SJCRH30 (cell line): ENCODE measurements around the gene IL18R1. TPM values are rescaled to one million over a fixed set of nuclear protein-coding genes. Genes with fewer than 3 reads are reported as not detected.

Experiments
- DNase-seq, 2 experiments: peaks; one replicate each; pipeline ENCODE4 v3.0.0-alpha.2; 2015 to 2020
- H3K27ac ChIP-seq: fragments of 250-450 bp; sonication (Bioruptor Pico); 2 replicates; pipeline ENCODE4 v1.5.1; 2020; ENCODE audit warnings: mild to moderate bottlenecking, moderate library complexity
- H3K27me3 ChIP-seq: fragments of 250-450 bp; sonication (Bioruptor Pico); 2 replicates; pipeline ENCODE4 v1.5.1; 2020; ENCODE audit warnings: mild to moderate bottlenecking, moderate library complexity
- H3K36me3 ChIP-seq: fragments of 250-450 bp; sonication (Bioruptor Pico); 2 replicates; pipeline ENCODE4 v1.5.1; 2020; ENCODE audit warnings: mild to moderate bottlenecking, moderate library complexity
- H3K4me1 ChIP-seq: fragments of 250-450 bp; sonication (Bioruptor Pico); 2 replicates; pipeline ENCODE4 v1.5.1; 2020; ENCODE audit warnings: mild to moderate bottlenecking, moderate library complexity
- H3K4me3 ChIP-seq: fragments of 250-450 bp; sonication (Bioruptor Pico); 2 replicates; pipeline ENCODE4 v1.5.1; 2020; ENCODE audit warnings: mild to moderate bottlenecking, moderate library complexity
- H3K9me3 ChIP-seq: fragments of 250-450 bp; sonication (Bioruptor Pico); replicated peaks from 2 replicates; pipeline ENCODE4 v1.5.1; 2020; ENCODE audit warnings: mild to moderate bottlenecking, moderate library complexity
- total RNA-seq: library from RNA; depleted of rRNA; stranded (reverse); fragments of >200 nt; shearing (Covaris generic); gene quantifications from 2 replicates; pipeline ENCODE4 v1.2.3, GENCODE V29; 2014

Gene IL18R1
- total RNA-seq, 1 experiment from 2014 or later, result not detected

GRCh38 chr2:102335871-102336366, 19.7 kb upstream of the IL18R1 start:
- no peaks in the 10 kb centered on the region for H3K27me3 ChIP-seq
- H3K4me1 ChIP-seq, result no peaks in the 10 kb centered on the region
- H3K27ac ChIP-seq, result no peak overlapping the region
- no peak overlapping the region for H3K4me3 ChIP-seq
- DNase-seq, result no peak
- no peaks in the 10 kb centered on the region for H3K36me3 ChIP-seq
- H3K9me3 ChIP-seq, result no peaks in the 10 kb centered on the region

DNA sequence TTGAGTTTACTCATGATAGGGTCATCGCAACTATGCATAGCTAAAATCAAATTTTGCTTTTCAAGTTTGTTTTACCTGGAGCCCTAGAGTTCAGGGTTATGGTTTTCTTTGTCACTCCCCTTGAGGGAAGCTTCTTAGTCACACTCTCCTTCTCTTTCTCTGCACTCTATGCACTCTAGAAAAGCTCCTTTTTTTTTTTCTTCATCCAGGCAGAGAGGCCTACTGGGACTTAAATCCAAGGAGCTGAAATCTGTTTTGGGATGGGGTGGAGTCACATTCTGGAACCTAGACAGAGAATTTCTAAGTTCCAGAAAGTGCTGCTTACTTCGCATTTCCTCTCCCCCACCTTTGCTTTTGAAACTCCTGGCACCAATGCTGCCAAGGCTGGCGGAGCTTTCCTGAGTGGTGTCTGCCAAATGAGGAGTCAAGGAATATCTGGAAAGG, 19.1 kb upstream of the IL18R1 start:
- Histone ChIP-seq H3K4me1 (no peaks in the 10 kb centered on the region), H3K4me3 (no peak overlapping the region), H3K36me3 (no peaks in the 10 kb centered on the region), H3K27ac (no peak overlapping the region), H3K27me3 (no peaks in the 10 kb centered on the region), H3K9me3 (no peaks in the 10 kb centered on the region)
- no peak for DNase-seq

- H3K4me1 ChIP-seq, result no peaks in the 10 kb centered on the region
- H3K9me3 ChIP-seq, result no peaks in the 10 kb centered on the region
- H3K27me3 ChIP-seq, result no peaks in the 10 kb centered on the region
- H3K36me3 ChIP-seq, result no peaks in the 10 kb centered on the region
- no peak overlapping the region for H3K27ac ChIP-seq
- DNase-seq, result no peak
- no peak overlapping the region for H3K4me3 ChIP-seq
Measured at GRCh38 chr2:102337012-102337411, 18.6 kb upstream of the IL18R1 start.

GRCh38 chr2:102337481-102338386, 17.9 kb upstream of the IL18R1 start:
- H3K4me3 ChIP-seq, result no peak overlapping the region
- no peaks in the 10 kb centered on the region for H3K4me1 ChIP-seq
- H3K27me3 ChIP-seq, result no peaks in the 10 kb centered on the region
- no peak overlapping the region for H3K27ac ChIP-seq
- DNase-seq, result no peak
- H3K9me3 ChIP-seq, result no peaks in the 10 kb centered on the region
- no peaks in the 10 kb centered on the region for H3K36me3 ChIP-seq

DNA sequence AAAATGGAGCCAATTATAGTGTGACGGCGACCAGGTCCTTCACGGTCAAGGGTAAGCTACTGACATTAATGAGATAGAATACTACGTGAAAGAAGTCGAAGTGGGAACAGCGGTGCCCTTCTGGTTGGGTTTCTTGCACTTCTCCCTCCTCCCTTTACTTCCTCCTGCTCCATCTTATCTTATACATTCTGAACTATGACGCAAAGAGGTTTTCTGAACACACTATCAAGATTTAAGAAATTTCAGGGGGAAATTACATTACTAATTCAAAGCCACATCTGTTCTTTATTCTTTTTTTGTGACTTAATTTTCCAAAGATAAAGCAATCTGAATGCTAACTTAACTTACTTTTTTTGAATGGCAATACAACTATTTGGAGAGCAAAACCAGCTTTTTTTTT, 14.8 kb upstream of the IL18R1 start:
- Histone ChIP-seq H3K4me1 (no peaks in the 10 kb centered on the region), H3K36me3 (no peaks in the 10 kb centered on the region), H3K27me3 (no peaks in the 10 kb centered on the region), H3K27ac (no peak overlapping the region), H3K9me3 (no peaks in the 10 kb centered on the region), H3K4me3 (no peak overlapping the region)
- no peak for DNase-seq

DNA sequence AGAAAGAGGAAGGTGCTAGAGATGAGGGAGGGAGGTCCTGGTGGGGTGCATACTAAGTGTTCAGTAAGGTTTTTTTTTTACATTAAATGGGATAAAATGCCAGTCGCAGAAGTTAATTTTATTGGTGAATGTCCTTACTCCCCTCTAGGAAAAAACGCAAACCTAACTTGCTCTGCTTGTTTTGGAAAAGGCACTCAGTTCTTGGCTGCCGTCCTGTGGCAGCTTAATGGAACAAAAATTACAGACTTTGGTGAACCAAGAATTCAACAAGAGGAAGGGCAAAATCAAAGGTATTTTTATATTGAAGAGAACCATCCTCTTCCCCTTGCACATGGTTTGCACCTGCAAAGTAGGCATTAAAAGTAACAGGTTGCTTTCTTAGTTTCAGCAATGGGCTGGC, 12.7 kb upstream of the IL18R1 start:
- no peaks in the 10 kb centered on the region for H3K9me3 ChIP-seq
- no peaks in the 10 kb centered on the region for H3K36me3 ChIP-seq
- no peak overlapping the region for H3K4me3 ChIP-seq
- no peak for DNase-seq
- no peak overlapping the region for H3K27ac ChIP-seq
- no peaks in the 10 kb centered on the region for H3K4me1 ChIP-seq
- no peaks in the 10 kb centered on the region for H3K27me3 ChIP-seq

GRCh38 chr2:102344397-102344796, 11.2 kb upstream of the IL18R1 start:
- Histone ChIP-seq H3K9me3 (no peaks in the 10 kb centered on the region), H3K36me3 (no peaks in the 10 kb centered on the region), H3K27me3 (no peaks in the 10 kb centered on the region), H3K27ac (no peak overlapping the region), H3K4me3 (no peak overlapping the region), H3K4me1 (no peaks in the 10 kb centered on the region)
- DNase-seq, result no peak

DNA sequence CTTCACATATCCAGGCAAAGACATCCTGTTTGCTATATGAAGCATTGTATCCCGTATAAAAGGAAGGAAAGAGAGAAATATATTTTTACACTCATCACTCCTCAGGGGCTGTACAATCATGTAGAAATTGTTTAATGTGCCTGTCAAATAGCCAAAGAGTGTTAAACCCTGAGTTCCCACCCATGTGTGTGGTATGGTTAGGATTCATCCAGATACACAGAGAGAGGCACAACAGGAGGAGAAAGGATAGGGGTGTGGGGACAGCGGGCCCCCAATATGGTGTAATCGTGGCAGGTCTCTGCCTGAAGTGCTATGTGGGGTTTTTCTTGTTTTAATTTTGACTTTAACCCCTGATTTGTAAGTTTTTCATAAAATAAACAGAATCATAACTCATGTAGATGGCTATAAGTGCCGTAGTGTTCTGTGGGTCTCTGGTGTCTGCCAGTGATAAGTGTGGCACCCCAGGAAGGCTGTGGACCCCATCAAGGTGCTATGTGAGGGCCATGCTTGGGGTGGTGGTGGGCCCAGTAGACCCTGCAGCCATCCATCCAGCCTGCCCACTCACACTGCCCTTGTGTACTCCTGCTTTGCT, 10.2 kb upstream of the IL18R1 start:
- Histone ChIP-seq H3K27me3 (no peaks in the 10 kb centered on the region), H3K27ac (no peak overlapping the region), H3K36me3 (no peaks in the 10 kb centered on the region), H3K4me3 (no peak overlapping the region), H3K4me1 (no peaks in the 10 kb centered on the region), H3K9me3 (no peaks in the 10 kb centered on the region)
- DNase-seq, result no peak

- DNase-seq, result no peak
- H3K27ac ChIP-seq, result no peak overlapping the region
- no peaks in the 10 kb centered on the region for H3K36me3 ChIP-seq
Measured at GRCh38 chr2:102346381-102347130, 9.0 kb upstream of the IL18R1 start.

GRCh38 chr2:102350137-102350793, 5.3 kb upstream of the IL18R1 start:
- H3K9me3 ChIP-seq, result no peaks in the 10 kb centered on the region
- H3K4me3 ChIP-seq, result no peak overlapping the region
- peak in 1 of 2 experiments; percentile 5 for DNase-seq
- H3K27me3 ChIP-seq, result peaks cover 3% of the 10 kb centered on the region; the same call in 1 of the 2 replicates
- H3K4me1 ChIP-seq, result no peaks in the 10 kb centered on the region
- no peak overlapping the region for H3K27ac ChIP-seq
- no peaks in the 10 kb centered on the region for H3K36me3 ChIP-seq

More at GRCh38 chr2:102346381-102347130, 9.0 kb upstream of the IL18R1 start:
- Histone ChIP-seq H3K9me3 (no peaks in the 10 kb centered on the region), H3K27me3 (no peaks in the 10 kb centered on the region), H3K4me1 (no peaks in the 10 kb centered on the region), H3K4me3 (no peak overlapping the region)

- no peak for DNase-seq
- H3K27ac ChIP-seq, result no peak overlapping the region
- no peaks in the 10 kb centered on the region for H3K9me3 ChIP-seq
- peaks cover 8% of the 10 kb centered on the region for H3K27me3 ChIP-seq
- no peaks in the 10 kb centered on the region for H3K4me1 ChIP-seq
- H3K4me3 ChIP-seq, result no peak overlapping the region
- H3K36me3 ChIP-seq, result no peaks in the 10 kb centered on the region
Measured at GRCh38 chr2:102356381-102356712, 751 bp downstream of the IL18R1 start.

GRCh38 chr2:102356741-102357140, 1.1 kb downstream of the IL18R1 start:
- Histone ChIP-seq H3K4me1 (no peaks in the 10 kb centered on the region), H3K27me3 (peaks cover 8% of the 10 kb centered on the region), H3K9me3 (no peaks in the 10 kb centered on the region), H3K4me3 (no peak overlapping the region), H3K36me3 (no peaks in the 10 kb centered on the region), H3K27ac (no peak overlapping the region)
- DNase-seq, result no peak

GRCh38 chr2:102357937-102358336, 2.3 kb downstream of the IL18R1 start:
- Histone ChIP-seq H3K27me3 (peaks cover 8% of the 10 kb centered on the region), H3K9me3 (no peaks in the 10 kb centered on the region), H3K4me1 (no peaks in the 10 kb centered on the region), H3K4me3 (no peak overlapping the region), H3K36me3 (no peaks in the 10 kb centered on the region), H3K27ac (no peak overlapping the region)
- no peak for DNase-seq

DNA sequence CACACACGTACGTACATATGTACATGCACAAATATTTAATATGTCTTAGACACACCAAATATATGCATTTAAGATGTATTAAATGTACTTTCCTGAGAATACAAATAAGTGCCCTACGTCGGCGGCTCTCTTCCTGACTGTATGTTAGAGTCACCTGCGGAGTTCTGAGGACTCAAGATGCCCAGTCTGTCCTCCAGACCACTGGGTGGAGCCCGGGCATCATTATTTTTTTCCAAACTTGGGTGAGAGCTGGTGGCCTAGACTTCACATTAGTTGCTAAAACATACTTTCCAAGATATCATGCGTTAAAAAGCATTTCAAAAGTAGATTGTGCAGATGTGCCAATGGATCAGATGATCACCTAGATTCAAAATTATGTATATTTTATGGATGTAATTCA, 2.9 kb downstream of the IL18R1 start:
- DNase-seq, result no peak

More for the DNA sequence above, 2.9 kb downstream of the IL18R1 start:
- Histone ChIP-seq H3K27me3 (peaks cover 8% of the 10 kb centered on the region), H3K27ac (no peak overlapping the region), H3K9me3 (no peaks in the 10 kb centered on the region), H3K36me3 (no peaks in the 10 kb centered on the region), H3K4me3 (no peak overlapping the region), H3K4me1 (no peaks in the 10 kb centered on the region)
